GM19239 (cell line): Measurements from ENCODE around the gene PRKG1.

Source experiments
- DNase-seq: peaks from one replicate; pipeline ENCODE4 v3.0.0; 2011; ENCODE audit warnings: low spot score; ENCODE audit not compliant: insufficient read length
- FAIRE-seq: peaks from 2 replicates; lab custom pipeline; 2011; peaks lifted over from hg19 to GRCh38; lab: Jason Lieb, UNC

The PRKG1 gene

DNA sequence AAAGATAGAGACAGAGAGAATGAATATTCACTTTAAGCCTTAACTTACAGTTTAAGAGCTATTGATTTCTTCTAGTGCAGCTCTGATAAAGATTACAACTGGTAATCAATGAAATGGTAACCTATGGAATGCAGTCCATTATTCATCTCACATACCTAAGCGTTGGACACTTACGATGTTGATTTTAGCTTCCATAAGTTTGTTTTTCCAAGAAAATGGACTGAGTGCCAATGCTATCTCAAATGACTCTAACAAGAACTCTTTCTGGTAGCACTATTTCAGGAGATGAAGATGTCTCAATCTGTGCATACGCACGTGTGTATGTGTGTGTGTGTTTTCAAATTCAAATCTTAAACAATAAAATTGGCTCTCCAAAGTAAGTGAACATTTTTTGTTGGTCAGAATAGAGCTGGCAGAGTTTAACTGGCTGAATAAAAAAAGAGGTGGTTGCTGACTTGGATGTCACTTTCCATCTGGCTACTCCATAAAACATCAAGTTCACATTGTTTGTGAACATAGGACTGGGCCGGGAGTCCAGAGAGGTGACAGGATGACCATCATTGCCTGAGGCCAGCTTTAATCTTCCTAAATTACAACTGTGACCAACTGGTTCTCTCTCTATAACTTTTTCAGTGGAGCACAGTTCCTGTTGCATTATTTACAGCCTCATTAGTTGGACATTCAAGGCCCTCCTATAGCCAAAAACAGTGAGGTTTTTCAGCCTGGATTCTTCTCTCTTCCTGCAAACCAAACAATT lies 732.0 kb downstream of the PRKG1 start:
- FAIRE-seq (no peak), DNase-seq (no peak)

DNA sequence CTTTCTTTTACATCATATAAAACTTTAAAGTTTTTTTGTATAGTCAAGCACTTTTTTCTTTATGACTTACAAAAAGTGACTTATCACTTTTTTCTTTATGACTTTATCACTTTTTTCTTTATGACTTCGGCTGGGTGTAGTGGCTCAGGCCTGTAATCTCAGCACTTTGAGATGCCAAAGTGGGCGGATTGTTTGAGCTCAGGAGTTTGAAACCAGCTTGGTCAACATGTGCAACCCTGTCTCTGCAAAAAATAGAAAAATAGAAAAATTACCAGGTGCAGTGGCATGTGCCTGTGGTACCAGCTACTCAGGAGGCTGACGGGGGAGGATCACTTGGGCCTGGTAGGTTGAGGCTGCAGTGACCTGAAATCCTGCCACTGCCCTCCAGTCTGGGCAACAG lies 733.9 kb downstream of the PRKG1 start:
- no peak for DNase-seq
- no peak for FAIRE-seq

DNA sequence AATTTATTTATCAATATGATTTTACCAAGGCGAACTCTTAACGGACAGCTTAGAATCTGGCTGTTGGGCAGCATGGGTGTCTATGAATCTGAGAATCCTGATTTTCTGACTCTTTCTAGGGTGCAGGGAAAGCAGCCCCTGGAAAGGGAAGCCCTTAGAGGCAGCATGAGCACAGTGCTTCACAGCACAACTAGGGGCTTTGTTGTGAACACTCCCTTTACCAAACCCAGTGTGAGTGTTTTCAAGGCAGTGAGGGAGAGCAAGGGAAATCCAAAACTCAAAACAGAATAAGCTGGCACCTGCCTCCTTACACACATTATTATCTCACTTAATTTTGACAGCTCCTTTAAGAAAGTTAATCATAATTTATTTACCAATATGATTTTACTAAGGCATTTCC lies 741.4 kb downstream of the PRKG1 start:
- FAIRE-seq: no peak
- no peak for DNase-seq

DNA sequence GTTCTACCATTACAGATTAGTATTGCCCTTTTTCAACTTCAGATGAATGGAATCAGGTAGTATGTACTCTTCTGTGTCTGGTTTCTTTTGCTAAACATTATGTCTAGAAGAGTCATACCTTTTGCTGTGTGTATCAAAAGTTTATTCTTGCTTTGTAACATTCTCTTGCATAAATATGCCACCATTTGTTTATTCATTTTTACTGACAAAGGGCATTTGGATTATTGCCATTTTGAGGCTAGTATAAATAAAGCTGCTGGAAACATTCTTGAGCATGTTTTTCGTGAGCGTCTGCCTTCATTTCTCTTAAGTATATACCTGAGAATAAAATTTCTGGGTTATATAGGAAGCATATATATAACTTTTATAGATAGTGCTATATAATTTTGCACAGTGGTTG lies 746.8 kb downstream of the PRKG1 start:
- no peak for DNase-seq
- no peak for FAIRE-seq

DNA sequence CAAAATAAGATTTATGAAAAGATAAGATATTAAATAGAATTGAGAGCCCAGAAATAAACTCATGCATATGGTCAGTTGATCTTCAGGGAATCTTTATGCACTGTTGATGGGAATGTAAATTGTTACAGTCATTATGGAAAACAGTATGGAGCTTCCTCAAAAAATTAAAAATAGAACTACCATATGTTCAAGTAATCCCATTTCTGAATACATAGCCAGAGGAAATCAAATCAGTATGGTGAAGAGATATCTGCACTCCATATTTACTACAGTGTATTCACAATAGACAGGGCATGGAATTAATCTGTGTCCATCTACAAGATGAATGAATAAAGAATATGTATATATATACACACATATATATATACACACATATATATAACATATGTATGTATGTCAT lies 747.5 kb downstream of the PRKG1 start:
- FAIRE-seq: no peak
- DNase-seq: no peak

- DNase-seq (no peak), FAIRE-seq (no peak)
These were observed 758.5 kb downstream of the PRKG1 start for GRCh38 chr10:51832652-51833383.

DNA sequence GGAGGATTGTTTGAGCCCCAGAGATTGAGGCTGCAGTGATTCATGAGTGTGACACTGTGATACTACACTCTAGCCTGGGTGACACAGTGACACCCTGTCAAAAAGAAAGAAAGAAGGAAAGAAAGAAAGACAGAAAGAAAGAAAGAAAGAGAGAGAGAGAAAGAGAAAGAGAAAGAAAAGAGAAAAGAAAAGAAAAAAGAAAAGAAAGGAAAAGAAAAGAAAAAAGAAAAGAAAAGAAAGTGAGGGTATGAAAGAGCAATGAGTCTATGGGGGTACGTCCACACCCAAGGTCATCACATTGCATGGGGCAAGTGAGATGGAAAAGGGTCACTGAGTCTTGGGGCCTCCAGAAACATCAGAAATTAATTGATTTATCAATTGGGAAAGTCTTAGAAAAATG lies 760.3 kb downstream of the PRKG1 start:
- FAIRE-seq (no peak), DNase-seq (no peak)

- DNase-seq: no peak
- FAIRE-seq: no peak
These were observed 764.2 kb downstream of the PRKG1 start for GRCh38 chr10:51838471-51838870.

DNA sequence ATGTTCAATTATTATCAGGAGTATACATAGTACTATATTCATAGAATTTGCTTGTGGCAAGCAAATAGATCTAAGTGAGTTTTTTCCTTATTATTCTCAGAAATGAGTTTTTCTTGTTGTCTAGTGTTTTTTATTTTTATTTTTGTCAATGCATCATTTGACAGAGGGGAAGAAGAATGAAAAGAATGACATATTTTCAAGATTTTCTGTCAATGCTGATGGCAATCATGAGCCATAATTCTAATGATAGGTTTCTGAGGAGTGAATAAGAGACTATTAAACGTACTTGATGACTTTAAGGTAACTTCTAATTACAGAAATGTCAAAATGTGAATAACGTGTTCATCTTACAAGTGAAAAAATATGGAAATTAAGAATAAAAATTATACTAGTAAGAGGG lies 769.7 kb downstream of the PRKG1 start:
- FAIRE-seq: no peak
- DNase-seq: no peak

DNA sequence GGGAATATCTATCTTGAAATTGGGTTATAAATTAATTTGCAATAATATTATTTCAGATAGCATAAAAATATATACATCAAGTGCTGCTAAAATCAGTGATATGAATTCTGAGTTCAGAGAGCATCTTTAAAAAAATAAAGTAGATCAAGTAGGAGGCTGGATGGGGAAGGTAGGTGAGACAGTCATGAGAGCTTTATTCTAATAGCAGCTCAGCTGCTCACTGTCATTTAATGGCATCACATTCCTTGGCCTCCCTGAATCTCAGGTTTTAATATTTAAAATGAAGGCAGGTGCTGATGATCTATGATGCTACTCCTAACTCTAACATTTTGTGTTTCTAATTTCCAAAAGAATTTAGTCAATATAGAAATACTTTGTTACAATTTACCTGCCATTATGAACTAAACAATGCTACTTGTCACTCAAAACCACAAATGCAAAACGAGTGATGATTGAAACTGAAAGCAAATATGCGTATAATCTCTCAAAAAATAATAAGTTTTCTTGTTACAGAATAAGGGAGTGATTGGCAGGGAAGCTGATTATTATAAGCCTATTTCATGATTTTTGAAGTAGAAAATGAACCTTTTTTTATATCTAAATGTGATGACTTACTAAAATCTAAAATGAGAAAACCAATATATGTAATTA lies 772.7 kb downstream of the PRKG1 start:
- no peak for DNase-seq
- no peak for FAIRE-seq

GRCh38 chr10:51852297-51852696 lies 778.0 kb downstream of the PRKG1 start:
- DNase-seq (no peak), FAIRE-seq (no peak)

GRCh38 chr10:51857305-51857704 lies 783.0 kb downstream of the PRKG1 start:
- FAIRE-seq (no peak), DNase-seq (no peak)

DNA sequence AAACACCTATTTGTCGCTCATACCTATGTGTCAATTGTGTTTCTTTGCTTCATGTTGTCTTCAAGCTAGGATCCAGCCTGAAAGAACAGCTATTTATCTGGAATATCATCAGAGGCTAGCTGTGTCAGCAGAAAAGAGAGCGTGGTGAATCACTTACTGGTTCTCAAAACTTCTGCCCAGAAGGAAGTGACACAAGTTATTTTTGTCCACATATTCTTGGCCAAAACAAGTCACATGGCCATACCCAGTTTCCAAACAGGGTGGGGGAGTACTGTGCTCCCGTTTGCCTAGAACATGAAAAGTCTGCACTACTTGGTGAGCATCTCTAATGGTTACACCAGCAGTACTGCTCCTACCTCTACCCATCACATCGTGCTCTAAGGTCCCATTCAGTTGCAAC lies 786.0 kb downstream of the PRKG1 start:
- FAIRE-seq: no peak
- DNase-seq: no peak

DNA sequence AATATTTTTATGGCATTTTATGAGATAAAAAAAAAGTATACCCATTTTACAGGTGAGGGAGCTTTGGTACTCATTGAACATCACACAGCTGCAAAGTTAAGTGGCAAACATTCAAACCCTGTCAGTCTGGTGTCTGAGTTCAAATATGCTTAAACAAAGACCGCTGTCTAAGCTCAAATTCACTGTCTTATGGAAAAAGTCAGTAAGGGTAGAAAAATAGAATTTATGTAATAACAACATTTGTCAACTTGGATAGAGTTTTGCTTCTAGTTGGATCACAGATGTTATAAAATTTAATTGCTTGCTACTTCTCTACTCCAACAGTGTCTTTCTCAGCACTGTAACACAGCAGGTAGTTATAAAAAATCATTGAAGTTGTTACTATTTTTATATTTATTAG lies 786.8 kb downstream of the PRKG1 start:
- DNase-seq (no peak), FAIRE-seq (no peak)

DNA sequence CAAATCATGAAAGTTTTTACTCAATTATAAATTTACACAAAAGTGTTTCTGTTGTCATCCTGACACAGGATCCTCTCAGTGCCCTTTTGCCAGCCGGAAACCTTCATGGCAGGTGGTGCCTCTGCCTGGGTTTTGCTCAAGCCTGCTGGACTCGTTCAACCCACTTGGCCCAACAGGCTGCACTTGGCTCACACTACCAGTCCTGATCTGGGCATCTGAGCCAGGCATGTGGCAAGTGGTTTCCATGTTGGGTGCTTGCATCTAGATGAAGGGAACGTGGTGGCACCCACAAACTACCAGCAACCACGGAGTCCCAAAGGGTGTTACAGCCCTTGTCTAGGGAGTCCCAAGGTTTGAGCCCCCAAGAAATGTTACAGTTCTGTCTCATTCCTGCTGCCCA lies 787.4 kb downstream of the PRKG1 start:
- FAIRE-seq (no peak), DNase-seq (no peak)

DNA sequence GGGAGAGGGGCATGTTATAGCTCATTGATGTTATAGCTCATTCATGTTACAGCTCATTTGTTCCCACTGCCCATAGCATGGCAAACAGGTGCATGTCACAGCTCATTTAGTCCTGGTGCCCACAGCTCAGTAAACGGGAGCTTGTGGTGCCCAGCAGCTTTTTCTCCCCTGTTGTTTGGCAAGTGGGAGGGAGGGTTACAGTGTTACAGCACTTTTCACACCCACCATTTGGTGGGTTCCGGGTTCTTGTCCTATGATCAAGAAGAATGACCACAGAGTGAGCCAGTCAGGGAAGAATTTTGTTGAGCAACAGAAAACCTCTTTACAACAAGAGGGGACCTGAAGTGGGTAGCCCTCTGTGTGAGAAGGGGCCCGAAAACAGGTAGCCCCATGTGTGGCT lies 787.9 kb downstream of the PRKG1 start:
- FAIRE-seq (no peak), DNase-seq (no peak)

DNA sequence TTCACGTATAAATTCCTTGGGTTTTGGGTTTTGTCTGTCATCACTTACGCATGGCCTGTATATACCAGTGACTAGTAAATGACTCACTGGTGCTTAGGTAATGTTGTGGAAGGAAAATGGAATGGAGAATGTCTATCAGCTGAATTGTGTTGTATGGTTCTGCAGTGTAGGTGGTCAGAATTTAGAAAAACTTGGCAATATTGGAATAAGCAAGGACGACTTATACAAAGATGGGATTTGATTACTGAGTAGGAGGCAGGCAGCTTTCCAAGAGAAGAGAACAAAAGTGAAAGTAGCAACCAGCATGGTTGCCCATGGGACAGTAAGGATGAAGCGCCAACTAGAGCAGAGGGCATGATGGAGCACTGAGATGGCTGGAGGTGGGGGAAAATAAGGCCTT lies 793.7 kb downstream of the PRKG1 start:
- no peak for FAIRE-seq
- DNase-seq: no peak

GRCh38 chr10:51874131-51874530 lies 799.8 kb downstream of the PRKG1 start:
- DNase-seq (no peak), FAIRE-seq (no peak)

GRCh38 chr10:51875610-51876009 lies 801.3 kb downstream of the PRKG1 start:
- FAIRE-seq: no peak

DNA sequence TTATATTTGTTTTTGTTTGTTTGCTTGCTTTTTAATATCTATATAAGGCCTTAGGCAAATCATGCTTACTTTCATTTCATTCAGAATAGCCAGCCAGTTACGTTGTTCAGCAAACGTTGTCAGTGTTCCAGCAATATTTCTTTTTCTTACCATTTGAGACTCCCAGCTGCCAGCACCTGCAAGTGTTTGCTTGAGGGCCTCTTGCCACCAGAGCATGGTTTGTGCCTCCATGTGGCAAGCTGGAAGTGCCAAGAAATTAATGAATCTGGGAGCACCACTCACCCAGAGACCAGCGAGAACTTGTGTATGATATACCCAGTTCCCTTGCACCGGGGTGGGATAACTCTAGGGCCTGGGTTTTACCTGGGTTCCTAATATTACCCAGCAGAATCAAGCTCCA lies 802.2 kb downstream of the PRKG1 start:
- FAIRE-seq: no peak

More at GRCh38 chr10:51875610-51876009, 801.3 kb downstream of the PRKG1 start:
- DNase-seq: no peak

GRCh38 chr10:51876979-51877378 lies 802.7 kb downstream of the PRKG1 start:
- DNase-seq (no peak), FAIRE-seq (no peak)

More for the DNA sequence above, 802.2 kb downstream of the PRKG1 start:
- no peak for DNase-seq
